Stimulated activated CD8-positive, alpha-beta memory T cell treated with anti-CD3 and anti-CD28 coated beads, Interleukin-7, amount 100 ng/mL, for 4 hours (primary cell): Measurements from ENCODE around the gene PDX1.

Experiments
- DNase-seq, 2 donors: peaks; one replicate each; pipeline ENCODE4 v3.0.0-alpha.2; 2020; ENCODE audit warnings: low read depth in 2 of 2

PDX1 gene

DNA sequence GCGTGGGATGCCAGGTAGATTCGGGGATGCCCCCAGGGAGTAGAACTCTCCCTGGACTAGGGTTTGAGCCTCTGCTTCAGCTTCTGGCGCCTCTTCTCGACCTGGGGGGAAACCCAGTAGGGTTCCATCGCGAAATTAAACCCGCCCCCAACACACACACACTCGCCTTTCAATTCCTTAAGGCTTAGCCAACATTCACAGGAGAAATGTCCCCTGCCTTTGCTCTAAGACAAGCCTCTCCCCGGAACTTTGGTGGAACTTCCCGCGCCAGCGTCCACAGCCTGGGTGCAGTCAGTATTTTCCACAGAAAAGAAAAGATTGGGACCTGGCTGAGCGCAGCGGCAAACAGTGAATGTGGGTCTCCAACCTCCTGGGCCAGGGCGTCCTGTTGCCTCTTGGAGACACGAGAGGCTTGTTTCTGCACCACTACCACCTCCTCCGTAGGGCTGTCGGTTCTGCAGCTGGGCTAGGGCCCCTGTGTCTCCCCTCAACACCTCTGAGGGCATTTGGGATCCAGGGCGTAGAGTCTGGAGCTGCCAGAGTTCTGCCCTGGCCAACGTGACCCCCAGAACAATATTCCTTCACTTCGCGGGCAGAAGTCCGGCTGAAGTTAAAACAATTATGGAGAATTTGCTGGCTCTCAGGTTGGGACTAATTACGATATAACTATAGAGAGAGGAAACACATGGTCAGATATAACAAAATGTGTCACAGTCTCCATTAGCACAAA is 3.2 kb downstream of the PDX1 start:
- no peak for DNase-seq

DNA sequence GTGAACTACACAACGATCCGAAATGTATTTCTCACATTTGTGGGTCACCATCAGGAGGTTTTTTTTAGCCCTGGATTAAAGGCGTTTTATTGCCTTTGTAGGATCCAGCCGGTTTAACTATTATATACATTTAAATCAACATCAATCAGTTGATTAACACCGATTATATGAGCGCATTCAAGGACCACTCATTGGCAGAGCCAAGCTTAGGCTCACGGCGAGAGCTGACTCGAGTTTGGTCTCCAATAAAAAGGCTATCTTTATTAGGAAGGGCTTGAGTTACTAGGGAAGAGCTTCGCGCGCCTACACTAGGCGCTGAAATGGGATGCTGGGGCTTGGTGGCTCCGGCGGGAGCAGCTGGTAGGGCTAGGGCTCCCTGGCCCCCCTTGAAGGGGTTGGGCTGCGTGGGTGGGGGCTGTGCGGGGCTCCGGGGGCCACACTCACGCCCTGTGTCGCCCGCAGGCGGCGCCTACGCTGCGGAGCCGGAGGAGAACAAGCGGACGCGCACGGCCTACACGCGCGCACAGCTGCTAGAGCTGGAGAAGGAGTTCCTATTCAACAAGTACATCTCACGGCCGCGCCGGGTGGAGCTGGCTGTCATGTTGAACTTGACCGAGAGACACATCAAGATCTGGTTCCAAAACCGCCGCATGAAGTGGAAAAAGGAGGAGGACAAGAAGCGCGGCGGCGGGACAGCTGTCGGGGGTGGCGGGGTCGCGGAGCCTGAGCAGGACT is 4.2 kb downstream of the PDX1 start:
- no peak for DNase-seq

DNA sequence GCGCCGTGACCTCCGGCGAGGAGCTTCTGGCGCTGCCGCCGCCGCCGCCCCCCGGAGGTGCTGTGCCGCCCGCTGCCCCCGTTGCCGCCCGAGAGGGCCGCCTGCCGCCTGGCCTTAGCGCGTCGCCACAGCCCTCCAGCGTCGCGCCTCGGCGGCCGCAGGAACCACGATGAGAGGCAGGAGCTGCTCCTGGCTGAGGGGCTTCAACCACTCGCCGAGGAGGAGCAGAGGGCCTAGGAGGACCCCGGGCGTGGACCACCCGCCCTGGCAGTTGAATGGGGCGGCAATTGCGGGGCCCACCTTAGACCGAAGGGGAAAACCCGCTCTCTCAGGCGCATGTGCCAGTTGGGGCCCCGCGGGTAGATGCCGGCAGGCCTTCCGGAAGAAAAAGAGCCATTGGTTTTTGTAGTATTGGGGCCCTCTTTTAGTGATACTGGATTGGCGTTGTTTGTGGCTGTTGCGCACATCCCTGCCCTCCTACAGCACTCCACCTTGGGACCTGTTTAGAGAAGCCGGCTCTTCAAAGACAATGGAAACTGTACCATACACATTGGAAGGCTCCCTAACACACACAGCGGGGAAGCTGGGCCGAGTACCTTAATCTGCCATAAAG is 4.8 kb downstream of the PDX1 start:
- DNase-seq = no peak

DNA sequence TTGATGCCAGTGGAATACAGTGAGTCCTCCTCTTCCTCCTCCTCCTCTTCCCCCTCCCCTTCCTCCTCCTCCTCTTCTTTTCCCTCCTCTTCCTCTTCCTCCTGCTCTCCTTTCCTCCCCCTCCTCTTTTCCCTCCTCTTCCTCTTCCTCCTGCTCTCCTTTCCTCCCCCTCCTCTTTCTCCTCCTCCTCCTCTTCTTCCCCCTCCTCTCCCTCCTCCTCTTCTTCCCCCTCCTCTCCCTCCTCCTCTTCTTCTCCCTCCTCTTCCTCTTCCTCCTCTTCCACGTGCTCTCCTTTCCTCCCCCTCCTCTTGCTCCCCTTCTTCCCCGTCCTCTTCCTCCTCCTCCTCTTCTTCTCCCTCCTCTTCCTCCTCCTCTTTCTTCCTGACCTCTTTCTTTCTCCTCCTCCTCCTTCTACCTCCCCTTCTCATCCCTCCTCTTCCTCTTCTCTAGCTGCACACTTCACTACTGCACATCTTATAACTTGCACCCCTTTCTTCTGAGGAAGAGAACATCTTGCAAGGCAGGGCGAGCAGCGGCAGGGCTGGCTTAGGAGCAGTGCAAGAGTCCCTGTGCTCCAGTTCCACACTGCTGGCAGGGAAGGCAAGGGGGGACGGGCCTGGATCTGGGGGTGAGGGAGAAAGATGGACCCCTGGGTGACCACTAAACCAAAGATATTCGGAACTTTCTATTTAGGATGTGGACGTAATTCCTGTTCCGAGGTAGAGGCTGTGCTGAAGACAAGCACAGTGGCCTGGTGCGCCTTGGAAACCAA is 5.6 kb downstream of the PDX1 start:
- no peak for DNase-seq

DNA sequence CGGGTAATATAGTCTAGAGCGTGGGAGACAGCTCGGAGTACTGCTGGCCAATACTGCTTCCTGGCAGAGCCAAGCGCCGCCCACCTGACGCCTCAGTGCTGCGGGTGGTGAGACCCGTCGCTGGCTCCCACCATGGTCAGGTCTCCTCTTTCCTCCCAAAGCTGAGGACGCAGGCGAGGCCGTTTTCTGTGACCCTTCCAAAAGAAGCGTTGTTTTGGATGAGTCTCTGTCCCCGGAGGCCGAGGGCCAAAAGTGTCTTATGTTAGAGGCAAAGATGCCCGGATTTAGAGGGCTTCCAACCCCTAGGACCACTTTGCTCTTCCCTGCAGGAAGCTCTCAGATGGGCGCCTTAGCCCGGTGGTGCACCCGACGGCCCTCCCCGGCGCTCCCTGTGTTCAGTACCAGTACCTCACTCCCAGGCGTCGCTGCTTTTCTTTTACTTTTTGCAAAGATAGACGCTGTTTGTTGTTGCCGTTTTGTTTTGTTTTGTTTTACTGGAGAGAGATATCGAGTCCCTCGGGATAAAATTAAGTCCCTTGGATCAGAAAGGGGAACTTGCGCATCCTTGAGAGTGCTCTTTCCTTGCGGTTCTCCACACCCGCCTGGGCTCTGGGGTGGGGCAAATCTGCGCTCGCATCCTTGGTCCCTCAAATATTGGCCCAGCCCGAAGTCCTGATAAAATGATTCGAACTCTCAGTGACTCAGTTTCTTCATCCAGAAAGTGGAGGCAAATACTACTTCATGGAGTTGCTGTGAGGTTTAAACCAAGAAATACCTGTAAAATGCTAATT is 7.0 kb downstream of the PDX1 start:
- DNase-seq = no peak

DNA sequence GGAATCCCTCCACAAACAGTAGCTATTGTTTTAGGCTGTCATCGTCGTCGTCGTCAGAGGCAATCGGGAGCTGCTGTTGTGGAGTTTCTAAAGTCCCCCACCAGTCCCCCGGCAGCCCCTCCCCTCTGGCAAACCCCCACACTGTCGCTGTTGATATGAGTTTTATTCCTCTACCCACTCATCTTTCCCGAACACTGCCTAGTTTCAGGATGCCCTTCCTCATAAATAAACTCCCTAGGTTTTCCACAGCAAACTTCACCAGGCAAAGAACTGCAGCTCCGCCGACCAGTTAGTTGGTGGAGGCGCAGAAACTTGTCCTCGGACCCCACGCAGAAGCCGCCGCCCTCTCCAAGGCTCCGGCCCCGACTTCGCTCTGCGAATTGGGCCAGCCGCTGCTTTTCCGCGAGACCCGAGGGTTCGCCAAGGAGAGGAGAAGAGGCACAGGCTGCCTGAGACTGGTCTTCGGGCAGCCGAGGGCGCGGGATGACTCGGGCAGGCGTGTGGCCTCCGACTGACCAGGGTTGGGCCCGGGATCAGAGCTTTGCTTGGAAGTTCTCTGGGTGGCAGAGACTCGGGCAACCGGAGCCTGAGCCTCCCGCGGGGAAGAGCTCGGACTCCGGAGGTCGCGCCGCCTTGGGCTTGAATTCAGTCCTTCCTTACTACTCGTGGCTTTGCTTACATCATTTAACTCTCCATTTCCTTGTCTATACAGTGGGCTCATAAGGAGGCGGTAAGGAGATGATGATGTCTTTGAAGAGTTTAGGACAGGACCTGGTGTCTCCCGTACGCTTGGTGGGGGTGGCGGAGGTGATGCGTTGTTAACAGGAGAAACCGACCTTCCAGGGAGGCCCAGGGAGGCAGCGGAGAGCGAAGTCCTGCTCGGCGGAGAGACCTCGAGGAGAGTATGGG is 7.9 kb downstream of the PDX1 start:
- DNase-seq = no peak

DNA sequence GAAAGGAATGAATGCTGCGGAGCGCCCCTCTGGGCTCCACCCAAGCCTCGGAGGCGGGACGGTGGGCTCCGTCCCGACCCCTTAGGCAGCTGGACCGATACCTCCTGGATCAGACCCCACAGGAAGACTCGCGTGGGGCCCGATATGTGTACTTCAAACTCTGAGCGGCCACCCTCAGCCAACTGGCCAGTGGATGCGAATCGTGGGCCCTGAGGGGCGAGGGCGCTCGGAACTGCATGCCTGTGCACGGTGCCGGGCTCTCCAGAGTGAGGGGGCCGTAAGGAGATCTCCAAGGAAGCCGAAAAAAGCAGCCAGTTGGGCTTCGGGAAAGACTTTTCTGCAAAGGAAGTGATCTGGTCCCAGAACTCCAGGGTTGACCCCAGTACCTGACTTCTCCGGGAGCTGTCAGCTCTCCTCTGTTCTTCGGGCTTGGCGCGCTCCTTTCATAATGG is 8.6 kb downstream of the PDX1 start:
- no peak for DNase-seq

DNA sequence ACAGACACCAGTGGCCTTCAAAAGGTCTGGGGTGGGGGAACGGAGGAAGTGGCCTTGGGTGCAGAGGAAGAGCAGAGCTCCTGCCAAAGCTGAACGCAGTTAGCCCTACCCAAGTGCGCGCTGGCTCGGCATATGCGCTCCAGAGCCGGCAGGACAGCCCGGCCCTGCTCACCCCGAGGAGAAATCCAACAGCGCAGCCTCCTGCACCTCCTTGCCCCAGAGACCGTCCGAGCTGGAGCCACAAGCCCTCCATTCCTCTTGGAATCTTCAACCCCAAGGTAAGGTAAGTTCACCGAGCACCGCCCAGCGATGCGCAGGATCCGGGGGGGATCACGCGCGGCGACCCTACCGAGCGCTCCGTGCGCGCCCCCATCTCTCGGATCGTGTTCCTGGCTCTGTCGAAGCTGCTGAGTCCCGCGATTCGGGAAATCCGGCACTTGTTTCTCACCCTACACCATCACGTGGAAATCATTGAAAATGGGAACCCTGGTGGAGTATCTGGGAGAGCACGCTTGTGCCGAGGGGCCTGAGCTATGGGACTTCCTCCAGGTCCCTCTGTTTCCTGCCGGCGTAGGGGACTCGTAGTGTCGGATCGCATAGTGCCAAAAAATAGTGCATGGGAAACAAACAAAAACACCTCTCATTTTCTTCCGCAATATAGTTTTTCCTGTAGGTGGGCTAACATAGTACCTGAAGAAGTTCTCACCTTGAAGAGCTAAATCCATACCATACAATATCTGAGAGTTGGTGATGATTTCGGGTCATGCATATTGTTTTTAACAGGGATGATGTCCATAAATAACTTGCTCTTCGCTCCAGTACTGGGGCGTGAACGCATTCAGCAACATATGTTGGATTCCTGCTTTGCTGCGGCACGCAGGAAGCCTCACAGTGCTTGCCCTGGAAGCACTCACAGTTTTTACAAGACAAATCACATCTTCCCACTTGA is 9.3 kb downstream of the PDX1 start:
- no peak for DNase-seq

DNA sequence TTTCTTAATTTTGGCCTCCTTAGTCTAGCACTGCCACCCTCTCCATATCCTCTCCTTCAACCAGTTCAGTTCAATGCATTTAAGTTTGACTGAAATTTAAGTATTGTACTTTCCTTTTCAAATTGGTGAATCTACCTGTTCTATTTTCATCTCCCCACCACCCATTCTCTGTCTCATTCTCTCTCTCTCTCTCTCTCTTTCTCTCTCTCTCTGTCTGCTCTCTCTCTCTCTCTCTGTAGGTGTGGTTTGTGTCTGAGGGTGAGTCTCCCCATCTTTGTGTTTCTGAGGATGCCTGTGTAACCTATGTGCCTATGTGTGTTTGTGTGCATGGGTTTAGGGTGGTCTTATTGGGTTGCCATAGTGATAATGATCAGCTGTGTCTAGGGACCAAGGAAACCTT is 10.1 kb downstream of the PDX1 start:
- no peak for DNase-seq

DNA sequence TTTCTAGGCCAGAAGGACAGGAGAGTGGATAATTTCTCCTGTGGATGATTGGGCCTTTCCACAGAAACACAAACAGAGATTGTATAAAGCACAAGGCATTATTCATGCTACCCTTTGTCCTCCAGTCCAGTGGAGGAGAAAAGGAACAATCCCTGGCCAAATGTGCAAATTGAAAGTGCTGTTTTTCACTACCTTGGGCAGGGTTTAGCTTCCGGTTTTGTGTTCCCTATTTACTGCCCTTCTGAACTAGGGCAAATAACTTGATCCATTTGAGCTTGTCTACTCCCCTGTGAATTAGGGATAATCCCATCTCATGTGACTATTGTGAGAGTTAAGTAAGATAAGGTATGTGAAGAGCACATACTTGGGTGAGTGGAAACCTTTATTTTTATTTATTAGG is 13.3 kb downstream of the PDX1 start:
- DNase-seq = no peak

DNA sequence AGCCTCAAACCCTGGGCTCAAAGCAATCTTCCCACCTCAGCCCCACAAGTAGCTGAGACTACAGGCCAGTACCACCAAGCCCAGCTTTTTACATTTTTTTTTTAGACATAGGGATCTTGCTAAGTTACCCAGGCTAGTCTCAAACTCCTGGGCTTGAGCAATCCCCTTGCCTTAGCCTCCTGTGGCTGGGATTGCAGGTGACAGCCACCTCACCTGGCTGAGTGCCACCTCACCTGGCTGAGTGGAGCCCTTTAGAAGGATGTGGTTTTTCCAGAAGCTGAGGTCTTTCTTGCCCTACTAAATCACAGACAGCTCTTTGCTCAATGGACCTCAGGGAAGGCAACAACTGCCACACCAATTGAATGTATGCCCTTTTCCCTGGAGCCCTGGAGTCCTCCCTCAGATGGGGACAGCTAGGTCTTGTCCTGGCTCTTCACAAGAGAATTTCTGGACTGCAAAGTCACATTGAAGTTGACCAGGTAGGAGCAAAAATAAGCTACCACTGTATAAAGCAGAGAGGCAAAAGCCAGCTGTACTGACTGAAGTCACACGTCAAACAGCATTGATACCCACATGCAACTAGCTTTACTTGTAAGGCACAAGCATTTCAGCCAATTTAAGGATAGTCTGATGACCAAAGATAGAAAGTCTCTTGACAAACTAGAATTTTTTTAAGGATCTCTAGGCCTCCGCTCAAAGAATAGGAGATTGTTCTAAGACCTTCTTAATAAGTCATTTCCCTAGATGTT is 14.0 kb downstream of the PDX1 start:
- no peak for DNase-seq

DNA sequence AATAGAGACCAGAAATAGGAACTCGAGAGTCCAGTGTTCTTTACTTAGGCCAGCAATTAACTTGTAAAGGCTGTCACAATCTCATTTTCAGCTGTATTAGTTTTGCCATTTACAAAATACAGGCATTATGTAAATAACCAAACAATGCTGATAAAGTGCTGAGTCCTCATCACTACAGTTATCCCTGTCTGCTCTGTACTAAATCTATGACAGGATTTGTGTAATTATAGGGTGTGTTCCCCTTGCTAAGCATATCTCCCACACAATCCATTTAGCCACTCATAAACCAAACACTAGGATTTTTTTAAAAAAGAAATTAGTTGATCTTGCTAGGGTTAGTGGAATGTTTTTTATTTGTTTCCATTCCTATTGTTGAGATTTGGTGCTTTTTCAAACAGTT is 23.2 kb downstream of the PDX1 start:
- no peak for DNase-seq

DNA sequence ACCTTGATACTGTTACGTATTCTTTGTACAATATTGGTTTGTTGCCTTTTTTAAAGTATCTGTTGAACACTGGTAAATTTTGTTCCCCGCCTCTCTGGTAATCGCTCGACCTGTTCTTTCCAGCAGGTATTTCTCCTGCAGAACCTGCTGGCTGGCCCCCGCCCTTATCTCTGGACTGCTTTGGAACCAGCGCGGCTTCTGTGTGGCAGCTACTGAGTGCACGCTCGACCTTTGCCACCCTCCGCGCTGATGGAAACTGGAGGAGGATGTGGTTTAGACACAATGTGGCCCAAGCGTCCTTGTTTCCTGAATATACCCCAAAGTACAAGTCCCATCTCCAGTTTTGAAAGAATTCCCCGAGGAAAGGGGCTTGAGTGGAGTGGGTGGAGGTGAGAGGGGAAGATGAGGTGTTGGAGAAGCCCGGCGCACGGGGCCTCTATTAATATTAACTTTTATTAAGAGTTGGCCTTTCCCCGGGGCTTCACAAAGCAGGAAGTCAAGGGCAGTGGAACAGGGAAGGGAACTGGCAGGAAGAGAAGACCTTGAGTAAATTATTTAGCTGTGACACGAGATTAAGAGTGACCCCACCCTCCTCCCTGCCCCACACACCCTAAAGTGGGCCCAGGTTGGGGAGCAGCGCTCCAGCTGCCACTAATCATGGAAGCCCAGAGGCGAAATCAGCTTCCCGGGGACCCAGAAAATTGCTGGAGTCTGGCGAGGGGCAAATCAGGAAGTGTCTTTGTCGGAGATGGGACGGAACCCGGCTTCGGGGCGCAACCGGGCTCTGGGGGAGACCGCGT is 33.3 kb downstream of the PDX1 start:
- DNase-seq = no peak

DNA sequence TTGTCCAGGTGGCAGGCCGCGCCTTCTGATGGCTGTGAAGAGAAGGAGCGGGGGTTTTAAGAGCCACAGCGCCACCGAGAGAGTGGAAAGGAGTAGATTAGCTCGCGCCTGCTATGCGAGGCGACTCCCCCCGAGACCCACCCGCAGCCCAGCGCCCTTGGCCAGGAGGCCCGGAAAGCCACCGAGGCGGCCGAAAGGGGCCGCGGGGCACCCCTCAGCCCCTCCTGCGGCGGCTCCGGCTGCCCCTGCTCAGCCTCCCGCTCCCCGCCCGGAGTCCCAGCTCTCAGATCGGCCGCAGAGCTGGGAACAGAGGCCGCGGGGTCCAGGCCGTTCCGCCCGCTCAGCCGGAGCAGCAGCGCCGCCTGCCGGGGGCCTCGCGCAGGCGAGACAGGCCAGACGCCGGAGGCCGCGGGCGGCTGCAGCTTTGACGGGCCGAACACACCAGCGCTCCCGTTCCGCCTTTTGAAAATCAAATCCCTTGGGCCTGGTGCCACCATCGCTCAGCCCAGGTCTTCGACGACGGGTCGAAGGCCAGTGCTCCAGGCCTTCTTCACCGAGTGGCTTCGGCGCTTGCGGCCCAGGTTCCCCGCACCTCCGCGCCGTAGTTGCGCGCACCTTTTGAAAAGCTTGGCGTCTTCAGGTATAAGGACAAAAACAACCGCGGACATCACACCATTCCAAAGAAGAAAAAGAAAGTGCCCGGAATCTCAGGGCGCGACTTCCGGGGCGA is 34.0 kb downstream of the PDX1 start:
- DNase-seq = peak in 1 of 2 donors; percentile 24

DNA sequence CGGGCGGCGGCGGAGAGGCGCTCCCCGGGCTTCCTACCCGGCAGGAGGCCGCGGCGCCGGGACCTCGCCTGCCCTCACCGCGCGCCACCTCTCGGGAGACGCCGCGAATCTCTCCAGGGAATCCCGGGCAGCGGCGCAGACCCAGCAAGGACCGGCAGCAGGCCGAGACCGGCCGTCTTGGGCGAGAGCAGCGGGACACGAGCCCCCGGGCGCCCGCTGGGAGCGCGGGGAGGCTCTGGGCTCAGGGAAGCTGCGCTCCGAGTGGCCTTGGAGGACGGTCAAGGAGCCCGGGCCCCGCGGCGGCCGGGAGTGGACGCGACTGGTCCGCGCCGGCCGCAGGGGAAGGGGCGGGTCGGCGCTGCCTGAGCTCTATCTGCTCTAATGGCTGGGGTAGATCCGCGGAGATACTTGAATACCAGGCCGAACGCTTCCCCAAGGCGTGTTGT is 34.6 kb downstream of the PDX1 start:
- DNase-seq = no peak

DNA sequence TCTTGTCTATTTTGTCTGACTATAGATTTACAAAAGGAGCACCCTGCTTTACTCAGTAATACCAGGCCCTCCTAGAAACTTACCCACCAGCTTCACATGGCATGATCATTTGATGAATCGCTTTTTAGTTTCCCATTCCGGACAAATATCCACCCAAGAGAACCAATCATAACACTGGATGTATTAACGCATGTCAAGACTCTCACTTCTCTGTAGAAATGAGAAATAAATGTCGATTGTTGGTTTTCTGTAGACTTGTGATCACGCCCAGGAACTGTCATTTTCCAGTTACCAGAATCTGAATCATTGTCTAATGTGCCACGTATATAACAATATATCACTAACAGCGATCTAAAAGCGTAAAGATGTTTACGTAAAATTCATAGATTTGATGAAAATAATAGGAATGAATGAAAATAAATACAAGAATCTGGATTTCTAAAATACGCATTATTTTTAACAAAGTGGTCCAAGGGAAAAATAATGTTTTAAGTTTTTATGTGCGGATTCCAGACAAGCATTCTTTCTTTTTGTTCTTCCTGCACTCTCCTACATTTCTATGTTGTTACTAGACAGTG is 35.3 kb downstream of the PDX1 start:
- no peak for DNase-seq
